Keratinocyte (primary cell): Measurements from ENCODE around the gene CPSF2.

Experiments used
- CTCF ChIP-seq, 3 experiments: IDR thresholded peaks in 1 of 3; conservative IDR thresholded peaks in 1 of 3; optimal IDR thresholded peaks in 1 of 3; 2 replicates in 2 of 3; 3 replicates in 1 of 3; pipeline versions ENCODE3 to v1.5.1; 2011; ENCODE audit warnings: low read length in 3 of 3, mild to moderate bottlenecking in 3 of 3, moderate library complexity in 2 of 3, control low read depth in 1 of 3, inconsistent platforms in 1 of 3; ENCODE audit not compliant: insufficient read depth in 2 of 3; ENCODE audit errors: extremely low read depth in 1 of 3
- EZH2 ChIP-seq: IDR thresholded peaks from one replicate; pipeline ENCODE4 v1.6.1; 2012; ENCODE audit warnings: inconsistent platforms, mild to moderate bottlenecking, low read length, moderate library complexity

DNA sequence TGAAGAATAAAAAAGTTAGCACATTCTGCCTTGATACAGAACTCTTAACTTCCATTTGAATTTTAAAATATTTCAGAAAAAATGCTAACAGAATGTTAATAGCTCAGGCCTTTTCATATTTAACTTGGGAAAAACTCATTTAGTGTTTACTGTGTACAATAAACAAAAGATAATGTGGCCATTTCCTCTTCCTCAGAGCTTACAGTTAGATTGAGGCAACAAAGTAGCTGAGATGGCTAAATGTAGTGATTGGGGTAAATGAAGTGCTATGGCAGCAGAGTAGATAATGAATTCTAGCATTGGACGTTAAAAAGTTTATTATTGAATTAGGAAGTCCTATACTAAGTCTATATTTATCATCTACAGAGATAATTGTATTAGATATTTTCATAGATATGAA, 12.7 kb downstream of the CPSF2 start:
- TF ChIP-seq CTCF (optimal IDR thresholded peaks at IDR 0.05 in 1 of 3, IDR thresholded peaks at IDR 0.05 in 1 of 3, conservative IDR thresholded peaks at IDR 0.05 in 1 of 3; ENCODE audit: extremely low read depth in 1 of 3, insufficient read depth in 2 of 3, low read length in 3 of 3) (no peak), EZH2 (no peak)
